Measurements from ENCODE around the gene OR8D2.

The OR8D2 gene

GRCh38 chr11:124320097-124320496 is at the start of gene OR8D2:
Gene OR8D2 (minus strand): TSS chr11:124320197. CDS start chr11:124320197, 0 bp downstream.
- DNase-seq = no peak

DNA sequence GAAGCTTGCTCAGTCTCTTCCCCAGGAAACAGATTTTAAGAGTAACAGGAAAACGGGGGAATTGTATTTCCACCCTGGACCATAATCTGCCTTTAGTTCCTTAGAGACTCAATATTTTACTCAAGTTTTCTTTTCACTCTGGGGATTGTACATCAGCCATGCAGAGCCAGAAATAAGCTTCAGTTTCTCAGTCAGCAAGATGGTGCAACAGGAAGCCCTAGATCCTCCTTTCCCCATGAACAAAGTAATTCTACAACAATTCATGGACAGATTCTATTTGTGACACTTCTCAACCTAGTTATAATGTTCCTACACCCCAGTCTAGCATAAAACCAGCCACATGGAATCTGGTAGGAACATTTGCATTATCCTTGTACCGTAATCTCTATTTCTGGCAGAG is 39.6 kb upstream of the OR8D2 start:
- no peak for DNase-seq

- DNase-seq = no peak
Measured at GRCh38 chr11:124346311-124346955, 26.4 kb upstream of the OR8D2 start.

GRCh38 chr11:124344346-124344745 is 24.3 kb upstream of the OR8D2 start:
- no peak for DNase-seq

GRCh38 chr11:124340142-124340447 is 20.1 kb upstream of the OR8D2 start:
- DNase-seq = no peak

- DNase-seq = no peak
Measured at GRCh38 chr11:124339396-124340141, 19.6 kb upstream of the OR8D2 start.

DNA sequence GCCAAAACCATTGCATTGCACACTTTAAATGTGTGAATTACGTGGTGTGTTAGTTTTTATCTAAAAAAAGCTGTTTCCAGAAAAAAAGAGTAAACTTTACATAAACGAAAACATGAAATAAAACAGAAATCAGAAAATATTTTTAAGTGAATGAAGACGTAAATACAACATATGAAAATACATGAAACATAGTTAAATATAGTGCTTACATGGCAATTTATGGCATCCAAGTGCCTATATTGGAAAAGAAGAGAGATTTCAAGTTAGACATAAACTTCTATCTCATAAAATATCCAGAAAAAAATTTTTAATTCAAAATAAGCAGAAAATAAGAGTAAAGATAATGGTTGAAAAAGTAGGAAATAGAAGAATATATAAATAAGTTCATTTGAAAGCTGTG is 11.9 kb upstream of the OR8D2 start:
- DNase-seq = no peak

GRCh38 chr11:124329787-124330478 is 9.9 kb upstream of the OR8D2 start:
- DNase-seq = no peak

- no peak for DNase-seq
Measured at GRCh38 chr11:124327775-124328174, 7.8 kb upstream of the OR8D2 start.

- no peak for DNase-seq
Measured at GRCh38 chr11:124322356-124322755, 2.4 kb upstream of the OR8D2 start.

DNA sequence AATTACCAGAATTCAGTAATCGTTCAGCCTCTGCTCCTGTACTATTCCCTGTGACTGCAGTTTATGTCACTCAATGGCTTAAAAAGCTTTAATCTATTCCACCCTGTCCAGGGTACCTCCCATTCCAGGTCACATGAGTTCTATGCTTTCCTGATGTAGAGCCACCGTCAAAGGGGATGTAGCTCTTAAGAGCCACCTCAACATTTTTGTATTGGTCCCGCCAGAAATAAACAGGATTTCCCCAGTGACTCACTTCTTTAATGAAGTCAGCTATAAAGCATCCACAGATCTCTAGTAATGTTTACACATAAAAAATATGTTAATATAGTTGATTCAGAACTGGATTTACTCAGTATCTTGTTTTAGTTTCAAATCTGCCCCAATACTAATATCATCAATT is 4.9 kb downstream of the OR8D2 start:
- DNase-seq = no peak

- no peak for DNase-seq
Measured at GRCh38 chr11:124313849-124314248, 6.1 kb downstream of the OR8D2 start, which contains the start of gene OR8D1. Gene OR8D1 (minus strand): TSS chr11:124313949. CDS start chr11:124310766, 3,183 bp downstream.

DNA sequence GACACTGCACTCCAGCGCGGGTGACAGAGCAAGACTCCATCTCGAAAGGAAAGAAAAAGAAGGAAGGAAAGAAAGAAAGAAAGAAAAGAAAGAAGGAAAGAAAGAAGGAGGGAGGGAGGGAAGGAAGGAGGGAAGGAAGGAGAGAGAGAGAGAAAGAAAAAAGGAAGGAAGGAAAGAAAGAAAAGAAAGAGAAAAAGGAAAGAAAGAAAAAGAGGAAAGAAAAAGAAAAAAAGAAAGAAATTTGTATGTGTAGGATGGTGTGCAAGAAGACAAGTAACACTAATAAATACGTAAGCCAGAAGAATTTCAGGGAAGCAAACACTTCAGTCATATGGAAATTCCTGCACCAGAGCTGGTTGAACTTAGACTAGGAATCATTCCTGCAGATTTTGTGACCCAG is 6.9 kb downstream of the OR8D2 start:
- DNase-seq = no peak

DNA sequence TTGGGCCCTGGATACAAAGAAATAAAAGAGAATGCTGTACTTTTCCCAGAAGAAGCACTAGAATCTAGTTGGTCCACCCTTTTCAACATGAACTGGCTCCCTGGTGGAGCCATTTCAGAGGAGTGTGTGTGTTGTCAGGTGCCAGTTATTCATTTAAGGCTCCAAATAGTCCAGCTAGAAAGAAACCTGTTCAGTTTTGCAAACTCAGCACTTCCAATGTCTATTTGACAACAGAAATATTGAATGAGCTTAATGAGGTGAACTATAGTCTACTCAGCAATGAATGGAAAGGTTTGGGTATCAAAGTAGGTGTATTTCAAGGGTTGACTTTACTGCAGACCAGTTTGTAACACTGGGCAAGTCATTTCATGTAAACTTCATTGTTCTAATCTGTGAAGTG is 8.3 kb downstream of the OR8D2 start:
- DNase-seq = no peak

- no peak for DNase-seq
Measured at GRCh38 chr11:124311269-124311668, 8.7 kb downstream of the OR8D2 start.

DNA sequence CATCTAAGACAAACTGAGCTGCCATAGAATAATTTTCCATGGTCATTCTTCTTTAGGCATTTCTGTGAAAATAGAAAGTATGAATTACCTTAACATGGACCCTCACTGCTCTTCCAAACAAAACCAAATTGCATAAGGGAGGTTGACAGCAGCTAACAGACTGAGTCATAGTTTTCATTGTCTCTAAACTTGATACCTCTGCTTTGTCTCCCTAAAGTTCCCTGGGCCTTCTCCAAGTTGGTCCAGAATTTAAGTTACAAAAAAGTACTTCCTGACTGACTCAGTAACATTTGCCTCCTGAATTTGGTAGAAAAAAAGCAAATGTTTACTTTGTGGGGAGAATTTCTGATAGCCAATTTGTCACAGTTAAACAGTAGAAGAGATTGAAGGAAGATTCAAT is 9.3 kb downstream of the OR8D2 start:
- no peak for DNase-seq

DNA sequence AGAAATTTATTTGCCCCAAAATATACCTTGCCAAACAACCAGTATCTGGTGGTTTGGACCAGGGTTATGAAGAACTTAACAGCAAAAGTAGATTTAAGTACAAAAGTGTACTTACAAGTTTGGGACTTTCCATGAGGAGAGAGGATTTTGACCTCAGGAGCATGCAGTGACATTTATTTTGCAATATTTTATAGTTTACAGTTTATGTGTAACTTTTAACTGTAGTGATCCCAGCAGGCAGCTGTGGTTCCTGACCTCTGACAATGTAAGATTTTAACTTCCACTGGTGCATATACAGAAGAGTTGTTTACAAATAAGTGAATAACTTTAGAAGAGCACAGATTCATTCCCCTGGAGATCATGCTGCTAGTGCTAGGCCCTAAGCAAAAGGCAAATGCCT is 12.9 kb downstream of the OR8D2 start:
- DNase-seq = no peak

DNA sequence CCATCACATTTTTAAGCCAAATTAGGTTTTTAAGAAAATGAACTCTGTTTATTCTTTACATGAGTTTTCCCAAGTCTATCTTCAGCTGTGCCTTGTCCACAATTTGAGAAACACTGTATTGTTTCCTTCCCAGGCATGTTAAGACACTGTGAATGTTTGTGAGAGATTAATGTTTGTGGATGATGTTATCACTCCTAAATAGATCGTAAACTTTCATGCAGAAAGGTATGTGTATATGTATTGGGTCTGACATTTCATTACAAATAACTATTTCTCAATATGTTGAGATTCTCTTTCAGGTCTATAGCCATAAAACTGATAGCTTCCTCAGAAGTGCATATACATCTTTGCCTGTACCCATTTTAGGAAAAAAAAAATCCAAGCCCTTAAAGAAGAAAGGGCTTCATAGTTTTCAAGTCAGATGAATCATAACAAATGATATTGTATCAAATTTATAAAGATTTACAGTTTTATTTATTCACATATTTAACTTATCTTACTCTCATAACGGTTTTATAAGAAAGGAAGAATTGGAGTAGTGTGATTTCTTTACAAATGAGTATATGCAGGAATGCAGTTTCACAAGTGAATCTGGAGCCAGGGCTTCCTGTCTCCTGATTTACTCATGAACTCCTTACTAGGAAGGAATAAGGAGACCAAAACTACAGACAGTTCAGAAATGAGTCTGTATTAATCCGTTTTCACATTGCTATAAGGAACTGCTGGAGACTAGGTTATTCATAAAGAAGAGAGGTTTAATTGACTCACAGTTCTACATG is 17.5 kb downstream of the OR8D2 start:
- DNase-seq = no peak

DNA sequence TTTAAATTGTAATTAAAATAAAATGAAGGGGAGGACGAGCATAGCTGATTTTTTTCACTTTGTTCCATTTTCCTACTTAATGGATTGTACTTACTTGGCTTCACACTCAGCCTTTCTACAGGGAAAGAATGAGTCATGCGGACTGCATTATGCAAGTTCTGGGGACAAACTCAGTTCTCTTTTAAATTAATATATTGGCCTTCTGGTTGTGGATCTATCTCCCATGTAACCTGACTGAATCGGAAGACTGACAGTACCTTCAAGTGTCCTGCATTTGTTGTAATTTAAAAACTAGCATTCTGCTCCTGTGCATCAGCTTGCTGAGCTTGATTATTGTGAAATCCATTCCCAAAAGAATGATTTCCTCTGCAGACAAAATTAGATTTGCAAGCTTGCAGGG is 18.4 kb downstream of the OR8D2 start:
- no peak for DNase-seq

GRCh38 chr11:124297921-124298320 is 22.1 kb downstream of the OR8D2 start:
- no peak for DNase-seq

DNA sequence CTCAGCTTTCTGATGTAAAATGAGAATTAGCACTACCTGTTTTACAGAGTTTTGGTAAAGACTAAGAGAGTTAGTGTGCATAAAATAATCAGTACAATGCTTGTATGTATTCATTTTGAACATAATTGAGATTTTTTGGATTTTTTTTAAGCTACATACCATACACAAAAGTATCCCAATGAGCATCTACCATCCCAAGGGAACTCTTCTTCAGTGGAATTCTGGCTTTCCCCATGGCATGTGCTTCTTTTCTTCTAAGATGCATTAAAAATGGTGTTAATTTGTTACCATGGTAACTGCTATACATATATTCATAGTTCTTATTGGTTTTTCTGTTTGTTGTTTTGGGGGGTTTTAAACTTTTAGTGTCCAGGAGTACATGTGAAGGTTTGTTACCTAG is 24.0 kb downstream of the OR8D2 start:
- DNase-seq = no peak

- no peak for DNase-seq
Measured at GRCh38 chr11:124294687-124295086, 25.3 kb downstream of the OR8D2 start.

GRCh38 chr11:124285610-124286344 is 34.2 kb downstream of the OR8D2 start:
- DNase-seq = no peak

Measured in GOT3 (cell line).